Esophagus squamous epithelium (tissue), 5 donors: ENCODE results near the gene MBD5. TPM values are rescaled to one million over a fixed set of nuclear protein-coding genes. Genes with fewer than 3 reads are reported as not detected.

Source experiments
- DNase-seq: peaks from one replicate; lab custom pipeline; 2025; lab: John Stamatoyannopoulos, UW
- H3K27ac ChIP-seq, 4 donors: fragments of 200-600 bp; sonication (generic); one replicate each; pipeline ENCODE4 v1.5.1; 2016 to 2019; ENCODE audit warnings: mild to moderate bottlenecking in 1 of 4
- H3K27me3 ChIP-seq, 4 donors: fragments of 200-600 bp; sonication (generic); 1 replicate in 3 of 4; 2 replicates in 1 of 4; pipeline versions ENCODE4 v1.5.1 to v1.6.0; 2017 to 2021; ENCODE audit warnings: antibody characterized with exemption in 1 of 4
- H3K36me3 ChIP-seq, 3 donors: fragments of 200-600 bp; sonication (generic); one replicate each; pipeline ENCODE4 v1.5.1; 2016 to 2019
- H3K4me1 ChIP-seq, 3 donors: fragments of 200-600 bp; sonication (generic); one replicate each; pipeline ENCODE4 v1.5.1; 2017 to 2019
- H3K4me3 ChIP-seq, 4 donors: fragments of 200-600 bp; sonication (generic); 1 replicate in 3 of 4; 2 replicates in 1 of 4; pipeline ENCODE4 v1.5.1; 2016 to 2019; ENCODE audit warnings: mild to moderate bottlenecking in 2 of 4, moderate library complexity in 1 of 4
- H3K9me3 ChIP-seq, 3 donors: fragments of 200-600 bp; sonication (generic); one replicate each; pipeline ENCODE4 v1.5.1; 2016 to 2019
- POLR2A ChIP-seq, 4 donors: fragments of 450-650 bp; IDR thresholded peaks; one replicate each; pipeline ENCODE4 v1.6.1; 2017; ENCODE audit warnings: antibody characterized with exemption in 4 of 4, mild to moderate bottlenecking in 4 of 4, moderate library complexity in 3 of 4
- WGBS, 2 donors: methylation state at CpG; one replicate each; pipeline ENCODE4 v1.1.5; 2018; 5-methylcytosine and 5-hydroxymethylcytosine counted together
- intact Hi-C: fragments of 100-400 bp; cut with DNase I; formaldehyde crosslinking; loops from one replicate; pipeline ENCODE4 v1.15.0; 2022
- total RNA-seq, 4 donors: library from RNA; depleted of rRNA; stranded (reverse); fragments of >200 nt; gene quantifications; one replicate each; pipeline ENCODE4 v1.1.0, GENCODE V29; 2016
- TF ChIP-seq, protein P1 (sequence below), 6 experiments: fragments of 450-650 bp in 4 of 6; fragments of 200-600 bp in 2 of 6; sonication (generic) in 2 of 6; IDR thresholded peaks; one replicate each; pipeline ENCODE4 v1.5.1; 2016 to 2019; ENCODE audit warnings: antibody characterized with exemption in 6 of 6, mild to moderate bottlenecking in 4 of 6, moderate library complexity in 4 of 6
- donor health status: DM: yes; HTN: yes; CAD: no.

MBD5 gene
- total RNA-seq, 4 donors from 2014 or later: 11.8 to 23.8 (median 14.0) TPM

DNA sequence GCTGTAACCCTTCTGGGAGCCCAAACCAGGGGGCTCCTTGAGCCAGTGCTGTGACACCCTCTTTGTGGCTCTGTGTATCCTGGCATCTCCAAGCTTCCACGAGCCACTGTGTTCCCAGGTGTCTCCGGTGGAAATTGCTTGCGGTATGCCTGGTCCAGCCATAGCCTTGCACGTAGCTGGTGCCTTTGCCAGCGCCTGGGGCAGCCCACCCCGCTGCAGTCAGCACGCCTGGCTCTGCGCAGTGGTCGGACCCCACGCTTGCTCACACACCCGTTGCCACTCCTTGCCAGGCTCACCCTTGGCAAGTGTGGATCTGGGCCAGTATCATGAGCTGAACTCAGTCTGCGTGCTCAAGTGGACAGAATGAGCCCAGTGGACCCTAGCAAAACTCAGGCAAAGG, 152.3 kb downstream of the MBD5 start:
- 97 to 98% methylated on average over 7 to 8 of the region's 12 CpGs for WGBS, 2 donors
- DNase-seq: no peak
- Histone ChIP-seq H3K27me3 (no peaks in the 10 kb centered on the region), H3K4me1 (no peaks in the 10 kb centered on the region), H3K36me3 (no peaks in the 10 kb centered on the region), H3K4me3 (no peak overlapping the region), H3K9me3 (no peaks in the 10 kb centered on the region), H3K27ac (no peak overlapping the region)
- no peak for TF ChIP-seq POLR2A (IDR thresholded peaks at IDR 0.05)
- TF ChIP-seq, protein P1, sequence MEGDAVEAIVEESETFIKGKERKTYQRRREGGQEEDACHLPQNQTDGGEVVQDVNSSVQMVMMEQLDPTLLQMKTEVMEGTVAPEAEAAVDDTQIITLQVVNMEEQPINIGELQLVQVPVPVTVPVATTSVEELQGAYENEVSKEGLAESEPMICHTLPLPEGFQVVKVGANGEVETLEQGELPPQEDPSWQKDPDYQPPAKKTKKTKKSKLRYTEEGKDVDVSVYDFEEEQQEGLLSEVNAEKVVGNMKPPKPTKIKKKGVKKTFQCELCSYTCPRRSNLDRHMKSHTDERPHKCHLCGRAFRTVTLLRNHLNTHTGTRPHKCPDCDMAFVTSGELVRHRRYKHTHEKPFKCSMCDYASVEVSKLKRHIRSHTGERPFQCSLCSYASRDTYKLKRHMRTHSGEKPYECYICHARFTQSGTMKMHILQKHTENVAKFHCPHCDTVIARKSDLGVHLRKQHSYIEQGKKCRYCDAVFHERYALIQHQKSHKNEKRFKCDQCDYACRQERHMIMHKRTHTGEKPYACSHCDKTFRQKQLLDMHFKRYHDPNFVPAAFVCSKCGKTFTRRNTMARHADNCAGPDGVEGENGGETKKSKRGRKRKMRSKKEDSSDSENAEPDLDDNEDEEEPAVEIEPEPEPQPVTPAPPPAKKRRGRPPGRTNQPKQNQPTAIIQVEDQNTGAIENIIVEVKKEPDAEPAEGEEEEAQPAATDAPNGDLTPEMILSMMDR (IDR thresholded peaks at IDR 0.05): no peak
- intact Hi-C loops: no loop called here

DNA sequence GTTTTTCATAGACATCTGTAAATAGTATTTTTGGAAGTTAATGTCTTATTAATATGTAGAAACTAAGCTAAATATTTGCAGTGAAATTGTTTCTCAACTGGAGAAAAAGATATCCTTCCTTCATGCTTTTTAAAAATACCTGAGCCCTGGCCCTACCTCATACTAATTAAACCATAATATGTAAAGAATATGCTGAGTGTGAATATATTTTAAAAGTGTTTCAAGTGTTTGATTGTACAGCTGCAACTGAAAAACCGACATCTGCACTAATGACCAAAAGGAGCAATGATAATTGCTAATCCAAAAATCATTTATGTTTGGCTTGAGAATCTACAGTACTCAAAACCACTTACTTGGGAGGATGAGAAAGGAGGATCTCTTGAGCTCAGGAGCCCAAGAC, 156.7 kb downstream of the MBD5 start:
- intact Hi-C loops: no loop called here
- TF ChIP-seq, protein P1 (IDR thresholded peaks at IDR 0.05): no peak
- no peak for TF ChIP-seq POLR2A (IDR thresholded peaks at IDR 0.05)
- Histone ChIP-seq H3K9me3 (no peaks in the 10 kb centered on the region), H3K27ac (no peak overlapping the region), H3K27me3 (no peaks in the 10 kb centered on the region), H3K4me3 (no peak overlapping the region), H3K4me1 (no peaks in the 10 kb centered on the region), H3K36me3 (peaks cover 0 to 21% (median 0%) of the 10 kb centered on the region in 3 donors)
- DNase-seq: no peak
- WGBS, 2 donors: 92 to 94% methylated on average over 1 of the region's 1 CpG

DNA sequence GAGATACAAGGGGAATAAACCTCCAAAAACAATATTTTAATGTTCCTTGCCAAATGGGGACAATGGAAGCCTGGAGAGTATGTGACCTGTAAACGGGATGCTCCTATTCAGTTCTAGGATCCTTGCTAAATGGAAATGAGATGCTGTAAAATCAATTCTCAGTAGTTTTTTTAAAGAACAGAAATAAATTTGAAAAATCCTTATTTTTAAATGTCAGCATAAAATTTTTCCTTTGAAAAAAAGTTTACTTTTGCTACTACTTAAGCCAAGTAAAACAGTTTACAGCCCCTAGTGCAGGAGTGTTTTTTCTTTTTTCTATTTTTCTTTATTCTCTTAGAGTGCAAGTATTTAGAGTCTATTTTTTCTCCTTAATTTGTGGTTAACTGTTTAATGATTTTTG, 158.8 kb downstream of the MBD5 start:
- H3K27me3 ChIP-seq: no peaks in the 10 kb centered on the region
- intact Hi-C loops: no loop called here
- H3K4me1 ChIP-seq: no peaks in the 10 kb centered on the region
- no peak for DNase-seq
- no peak overlapping the region for H3K27ac ChIP-seq
- H3K9me3 ChIP-seq: no peaks in the 10 kb centered on the region
- 93 to 96% methylated on average over 1 of the region's 1 CpG for WGBS, 2 donors
- H3K36me3 ChIP-seq: peaks cover 0 to 31% (median 0%) of the 10 kb centered on the region in 3 donors
- TF ChIP-seq, protein P1 (IDR thresholded peaks at IDR 0.05): no peak
- TF ChIP-seq POLR2A (IDR thresholded peaks at IDR 0.05): no peak
- no peak overlapping the region for H3K4me3 ChIP-seq

DNA sequence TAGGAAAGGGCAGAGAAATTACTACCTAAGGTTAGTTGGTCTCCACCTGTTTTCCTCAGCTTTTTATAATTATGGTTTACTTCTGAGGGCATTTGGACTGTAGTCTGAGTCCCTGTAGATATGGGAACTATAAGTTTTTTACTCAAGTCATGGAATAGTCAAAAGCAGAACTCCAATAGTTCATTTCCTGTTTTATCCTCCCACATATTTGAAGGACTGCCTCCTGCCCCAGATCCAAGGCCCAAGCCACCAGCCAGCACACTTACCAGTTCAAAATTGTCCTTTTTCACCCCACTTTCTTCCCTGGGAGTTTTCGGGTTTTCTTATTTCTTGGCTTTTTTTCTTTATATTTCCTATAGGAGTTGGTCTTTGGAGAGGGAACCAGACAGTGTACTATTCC, 164.1 kb downstream of the MBD5 start:
- peaks cover 0 to 37% (median 0%) of the 10 kb centered on the region in 3 donors for H3K36me3 ChIP-seq
- no peak for DNase-seq
- TF ChIP-seq, protein P1 (IDR thresholded peaks at IDR 0.05): no peak
- no peak for TF ChIP-seq POLR2A (IDR thresholded peaks at IDR 0.05)
- no peak overlapping the region for H3K4me3 ChIP-seq
- no peaks in the 10 kb centered on the region for H3K4me1 ChIP-seq
- 96 to 100% methylated on average over 1 of the region's 1 CpG for WGBS, 2 donors
- no peaks in the 10 kb centered on the region for H3K9me3 ChIP-seq
- no peaks in the 10 kb centered on the region for H3K27me3 ChIP-seq
- intact Hi-C loops: no loop called here
- no peak overlapping the region for H3K27ac ChIP-seq

DNA sequence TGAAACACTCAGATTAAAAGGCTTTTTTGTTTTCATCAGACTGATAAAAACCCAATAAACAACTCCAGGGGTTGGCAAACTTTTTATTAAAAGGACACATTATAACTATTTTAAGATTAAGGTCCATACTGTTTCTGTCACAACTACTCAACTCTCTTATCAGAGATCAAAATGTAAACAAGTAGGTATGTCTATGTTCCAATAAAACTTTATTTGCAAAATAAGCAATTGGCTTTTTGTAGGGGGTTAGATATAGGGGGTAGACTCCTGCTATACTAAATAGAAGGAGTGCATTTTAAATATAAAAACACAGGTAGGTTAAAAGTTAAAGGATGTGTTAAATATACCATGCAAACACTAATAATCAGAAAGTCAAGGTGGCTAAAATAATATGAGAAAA, 174.0 kb downstream of the MBD5 start:
- no peaks in the 10 kb centered on the region for H3K27me3 ChIP-seq
- H3K4me1 ChIP-seq: no peaks in the 10 kb centered on the region
- no peak overlapping the region for H3K27ac ChIP-seq
- no peak for DNase-seq
- intact Hi-C loops: no loop called here
- TF ChIP-seq, protein P1 (IDR thresholded peaks at IDR 0.05): no peak
- no peak for TF ChIP-seq POLR2A (IDR thresholded peaks at IDR 0.05)
- H3K36me3 ChIP-seq: no peaks in the 10 kb centered on the region
- no peak overlapping the region for H3K4me3 ChIP-seq
- H3K9me3 ChIP-seq: no peaks in the 10 kb centered on the region
